ENCODE measurements around the gene PARVA. TPM values are rescaled to one million over a fixed set of nuclear protein-coding genes. Genes with fewer than 3 reads are reported as not detected.

Gene PARVA
- total and polyA plus RNA-seq, 7 donors: 15.7 to 195 (median 110) TPM

GRCh38 chr11:12532580-12532979, 155.2 kb downstream of the PARVA start:
- Histone ChIP-seq H3K4me3 (no peak overlapping the region), H3K4me1 (peaks cover 0 to 20% (median 5%) of the 10 kb centered on the region in 4 donors), H3K27me3 (no peaks in the 10 kb centered on the region), H3K36me3 (peaks cover 12 to 46% (median 28%) of the 10 kb centered on the region in 4 donors), H3K27ac (peak overlapping the region in 1 of 4 donors; percentile 21), H3K9me3 (no peaks in the 10 kb centered on the region)
- no peak for DNase-seq
- intact Hi-C loops (cut with DNase I): loop anchor here (10.0 kb wide), 1 partner anchor 352 kb away; no protein-coding TSS in a partner anchor
- TF ChIP-seq CTCF (IDR thresholded peaks at IDR 0.05) (no peak), EP300 (IDR thresholded peaks at IDR 0.05) (no peak), POLR2AphosphoS5 (IDR thresholded peaks at IDR 0.05) (no peak), POLR2A (IDR thresholded peaks at IDR 0.05) (no peak)
- WGBS, 2 donors: 97% methylated on average over 14 of the region's 14 CpGs

GRCh38 chr11:12534549-12534948, 157.2 kb downstream of the PARVA start:
- peak overlapping the region in 2 of 4 donors; percentile 9 to 30 for H3K27ac ChIP-seq
- intact Hi-C loops (cut with DNase I): loop anchor here (10.0 kb wide), 1 partner anchor 350 kb away; no protein-coding TSS in a partner anchor
- peaks cover 0 to 24% (median 22%) of the 10 kb centered on the region in 4 donors for H3K4me1 ChIP-seq
- H3K27me3 ChIP-seq: no peaks in the 10 kb centered on the region
- WGBS, 2 donors: 16 to 57% methylated on average over 2 of the region's 2 CpGs
- TF ChIP-seq POLR2AphosphoS5 (IDR thresholded peaks at IDR 0.05) (peak in 1 of 4 donors; percentile 17), POLR2A (IDR thresholded peaks at IDR 0.05) (no peak), EP300 (IDR thresholded peaks at IDR 0.05) (no peak)
- H3K36me3 ChIP-seq: peaks cover 0 to 27% (median 15%) of the 10 kb centered on the region in 4 donors
- no peak overlapping the region for H3K4me3 ChIP-seq
- H3K9me3 ChIP-seq: no peaks in the 10 kb centered on the region
- DNase-seq: peak; percentile 21

GRCh38 chr11:12535321-12535720, 157.9 kb downstream of the PARVA start:
- no peak for DNase-seq
- no peaks in the 10 kb centered on the region for H3K9me3 ChIP-seq
- no peak for TF ChIP-seq POLR2AphosphoS5 (IDR thresholded peaks at IDR 0.05)
- no peak overlapping the region for H3K4me3 ChIP-seq
- peak overlapping the region in 1 of 4 donors; percentile 30 for H3K27ac ChIP-seq
- H3K36me3 ChIP-seq: peaks cover 0 to 24% (median 15%) of the 10 kb centered on the region in 4 donors
- WGBS, 2 donors: 88 to 93% methylated on average over 3 of the region's 3 CpGs
- peaks cover 0 to 31% (median 29%) of the 10 kb centered on the region in 4 donors for H3K4me1 ChIP-seq
- no peaks in the 10 kb centered on the region for H3K27me3 ChIP-seq
- intact Hi-C loops (cut with DNase I): loop anchor here (10.0 kb wide), 1 partner anchor 349 kb away; no protein-coding TSS in a partner anchor

- TF ChIP-seq POLR2A (IDR thresholded peaks at IDR 0.05) (no peak), POLR2AphosphoS5 (IDR thresholded peaks at IDR 0.05) (peak in 1 of 4 donors; percentile 23), EP300 (IDR thresholded peaks at IDR 0.05) (no peak), CTCF (IDR thresholded peaks at IDR 0.05) (no peak)
- peak overlapping the region in 1 of 4 donors; percentile 84 for H3K27ac ChIP-seq
- intact Hi-C loops (cut with DNase I): loop anchor here (10.0 kb wide), 1 partner anchor 348 kb away; no protein-coding TSS in a partner anchor
- no peak overlapping the region for H3K4me3 ChIP-seq
- 86 to 92% methylated on average over 6 of the region's 6 CpGs for WGBS, 2 donors
- no peak for DNase-seq
- no peaks in the 10 kb centered on the region for H3K27me3 ChIP-seq
- peaks cover 0 to 15% (median 6%) of the 10 kb centered on the region in 4 donors for H3K36me3 ChIP-seq
- H3K9me3 ChIP-seq: no peaks in the 10 kb centered on the region
- peaks cover 0 to 44% (median 42%) of the 10 kb centered on the region in 4 donors for H3K4me1 ChIP-seq
These were observed 159.2 kb downstream of the PARVA start for GRCh38 chr11:12536566-12536965.

- DNase-seq: peak; percentile 84
- peak overlapping the region in 3 of 4 donors; percentile 71 to 84 (median 82) for H3K27ac ChIP-seq
- intact Hi-C loops (cut with DNase I): loop anchor here (2.0 to 10.0 kb wide), 2 partner anchors 125 to 347 kb away; no protein-coding TSS in a partner anchor
- H3K9me3 ChIP-seq: no peaks in the 10 kb centered on the region
- H3K4me3 ChIP-seq: no peak overlapping the region
- peaks cover 0 to 50% (median 44%) of the 10 kb centered on the region in 4 donors for H3K4me1 ChIP-seq
- H3K36me3 ChIP-seq: peaks cover 0 to 3% (median 2%) of the 10 kb centered on the region in 4 donors
- TF ChIP-seq POLR2AphosphoS5 (IDR thresholded peaks at IDR 0.05) (peak in 3 of 4 donors; percentile 20 to 64 (median 54)), CTCF (IDR thresholded peaks at IDR 0.05) (no peak), EP300 (IDR thresholded peaks at IDR 0.05) (no peak)
- no peaks in the 10 kb centered on the region for H3K27me3 ChIP-seq
- 79 to 84% methylated on average over 6 of the region's 6 CpGs for WGBS, 2 donors
These were observed 160.5 kb downstream of the PARVA start for GRCh38 chr11:12537778-12538401.

All from sigmoid colon (tissue), 7 donors.